HG03064 (cell line): ENCODE measurements around the gene LRFN2.

Experiments used
- ATAC-seq: cut with Tn5 transposase; IDR thresholded peaks from one replicate; pipeline ENCODE4 v1.9.1; 2021; ENCODE audit warnings: low read depth; ENCODE audit not compliant: unreplicated experiment

The LRFN2 gene

GRCh38 chr6:40409716-40410397 lies 177.3 kb downstream of the LRFN2 start:
- ATAC-seq: no peak

- no peak for ATAC-seq
These were observed 178.2 kb downstream of the LRFN2 start for GRCh38 chr6:40408786-40409542.

- no peak for ATAC-seq
These were observed 179.9 kb downstream of the LRFN2 start for GRCh38 chr6:40407239-40407638.

- no peak for ATAC-seq
These were observed 181.0 kb downstream of the LRFN2 start for GRCh38 chr6:40406175-40406574.

GRCh38 chr6:40400738-40401137 lies 186.4 kb downstream of the LRFN2 start:
- ATAC-seq: no peak

GRCh38 chr6:40399888-40400457 lies 187.2 kb downstream of the LRFN2 start:
- ATAC-seq: no peak

- ATAC-seq: no peak
These were observed 188.2 kb downstream of the LRFN2 start for GRCh38 chr6:40398810-40399477.

- no peak for ATAC-seq
These were observed 189.0 kb downstream of the LRFN2 start for GRCh38 chr6:40398034-40398691.

- no peak for ATAC-seq
These were observed 189.7 kb downstream of the LRFN2 start for GRCh38 chr6:40397287-40398033.

GRCh38 chr6:40395698-40396076 lies 191.5 kb downstream of the LRFN2 start:
- no peak for ATAC-seq

GRCh38 chr6:40395066-40395697 lies 192.0 kb downstream of the LRFN2 start:
- ATAC-seq: no peak

- no peak for ATAC-seq
These were observed 192.8 kb downstream of the LRFN2 start for GRCh38 chr6:40394381-40394780.

- ATAC-seq: no peak
These were observed 193.5 kb downstream of the LRFN2 start for GRCh38 chr6:40393641-40394040.

GRCh38 chr6:40392589-40392988 lies 194.6 kb downstream of the LRFN2 start:
- ATAC-seq: no peak

- ATAC-seq: no peak
These were observed 195.2 kb downstream of the LRFN2 start for GRCh38 chr6:40391851-40392517.

GRCh38 chr6:40391086-40391485 lies 196.1 kb downstream of the LRFN2 start:
- no peak for ATAC-seq

GRCh38 chr6:40390144-40390800 lies 196.9 kb downstream of the LRFN2 start:
- no peak for ATAC-seq

GRCh38 chr6:40389254-40389653 lies 197.9 kb downstream of the LRFN2 start:
- ATAC-seq: no peak

GRCh38 chr6:40387871-40388264 lies 199.3 kb downstream of the LRFN2 start:
- no peak for ATAC-seq
